Hepatocyte (in vitro differentiated cells): ENCODE data around the gene KRT76. TPM values are rescaled to one million over a fixed set of nuclear protein-coding genes. Genes with fewer than 3 reads are reported as not detected.

Experiments
- DNase-seq: peaks from one replicate; pipeline ENCODE4 v3.0.0-alpha.2; 2016; ENCODE audit warnings: low spot score
- H2AFZ ChIP-seq: fragments of 200-600 bp; sonication (generic); 2 replicates; pipeline ENCODE4 v1.6.0; 2016; ENCODE audit warnings: antibody characterized with exemption, mild to moderate bottlenecking
- H3K27ac ChIP-seq: fragments of 200-600 bp; sonication (generic); 2 replicates; pipeline ENCODE4 v1.5.1; 2016; ENCODE audit warnings: mild to moderate bottlenecking
- H3K27me3 ChIP-seq: fragments of 200-600 bp; sonication (generic); 2 replicates; pipeline ENCODE4 v1.6.1; 2016
- H3K36me3 ChIP-seq: fragments of 200-600 bp; sonication (generic); replicated peaks from 2 replicates; pipeline ENCODE4 v1.5.1; 2016; ENCODE audit warnings: low read depth; ENCODE audit not compliant: insufficient read depth
- H3K4me1 ChIP-seq: fragments of 200-600 bp; sonication (generic); 2 replicates; pipeline ENCODE4 v1.5.1; 2016; ENCODE audit warnings: mild to moderate bottlenecking, moderate library complexity; ENCODE audit not compliant: insufficient read depth
- H3K4me2 ChIP-seq: fragments of 200-600 bp; sonication (generic); 2 replicates; pipeline ENCODE4 v1.6.0; 2016
- H3K4me3 ChIP-seq: fragments of 200-600 bp; sonication (generic); 2 replicates; pipeline ENCODE4 v1.5.1; 2016; ENCODE audit warnings: mild to moderate bottlenecking
- H3K79me2 ChIP-seq: fragments of 200-600 bp; sonication (generic); 2 replicates; pipeline ENCODE4 v1.6.0; 2017; ENCODE audit warnings: mild to moderate bottlenecking
- H3K9me2 ChIP-seq: fragments of 200-600 bp; sonication (generic); replicated peaks from 2 replicates; pipeline ENCODE4 v1.6.0; 2017; ENCODE audit warnings: mild to moderate bottlenecking; ENCODE audit not compliant: insufficient read depth
- H3K9me3 ChIP-seq: fragments of 200-600 bp; sonication (generic); 2 replicates; pipeline ENCODE4 v1.5.1; 2016; ENCODE audit warnings: low read depth, mild to moderate bottlenecking
- H4K20me1 ChIP-seq: fragments of 200-600 bp; sonication (generic); 2 replicates; pipeline ENCODE4 v1.6.0; 2016; ENCODE audit warnings: mild to moderate bottlenecking; ENCODE audit not compliant: insufficient read depth, poor library complexity, severe bottlenecking
- CTCF ChIP-seq: fragments of 200-600 bp; sonication (generic); IDR thresholded peaks from 2 replicates; pipeline ENCODE4 v1.5.1; 2016; ENCODE audit warnings: antibody characterized with exemption, mild to moderate bottlenecking; ENCODE audit not compliant: poor library complexity
- EZH2 ChIP-seq: fragments of 200-600 bp; sonication (generic); IDR thresholded peaks from 2 replicates; pipeline ENCODE4 v1.6.1; 2016; ENCODE audit warnings: antibody characterized with exemption, mild to moderate bottlenecking, borderline replicate concordance
- EZH2phosphoT487 ChIP-seq: fragments of 200-600 bp; sonication (generic); IDR thresholded peaks from one replicate; pipeline ENCODE4 v1.6.1; 2018; ENCODE audit warnings: antibody characterized with exemption, mild to moderate bottlenecking, low read depth, moderate library complexity; ENCODE audit not compliant: unreplicated experiment, severe bottlenecking
- WGBS: methylation state at CpG from one replicate; pipeline ENCODE4 v1.1.6; 2016; ENCODE audit warnings: low lambda C conversion rate; ENCODE audit errors: missing lambda C conversion rate; 5-methylcytosine and 5-hydroxymethylcytosine counted together
- polyA plus RNA-seq: library from polyadenylated mRNA; unstranded; fragments of >200 nt; fragmentation: Nextera tagmentation; extraction: Ambion mirVana; gene quantifications from 2 replicates; pipeline ENCODE4 v1.2.1, GENCODE V29; 2016
- total RNA-seq: library from RNA; depleted of rRNA; stranded (reverse); fragments of >200 nt; gene quantifications from 2 replicates; pipeline ENCODE4 v1.2.3, GENCODE V29; 2014

The KRT76 gene
- total and polyA plus RNA-seq, 2 experiments from 2014 or later = not detected

GRCh38 chr12:52815676-52816588 lies 38.8 kb upstream of the KRT76 start:
- no peak overlapping the region for H3K4me2 ChIP-seq
- no peaks in the 10 kb centered on the region for H3K79me2 ChIP-seq
- H3K9me2 ChIP-seq = no peaks in the 10 kb centered on the region
- 79% methylated on average over 9 of the region's 9 CpGs for WGBS
- H3K27me3 ChIP-seq = peaks cover 7% of the 10 kb centered on the region
- H4K20me1 ChIP-seq = no peaks in the 10 kb centered on the region
- H3K4me1 ChIP-seq = peaks cover 21% of the 10 kb centered on the region
- no peak overlapping the region for H3K4me3 ChIP-seq
- no peaks in the 10 kb centered on the region for H3K36me3 ChIP-seq
- H2AFZ ChIP-seq = no peak overlapping the region
- H3K27ac ChIP-seq = no peak overlapping the region
- TF ChIP-seq CTCF = no peak
- TF ChIP-seq EZH2phosphoT487 = no peak
- TF ChIP-seq EZH2 = no peak
- no peak for DNase-seq
- H3K9me3 ChIP-seq = no peaks in the 10 kb centered on the region

- Histone ChIP-seq H3K79me2 (no peaks in the 10 kb centered on the region), H3K4me2 (no peak overlapping the region), H3K27me3 (peaks cover 7% of the 10 kb centered on the region), H3K36me3 (no peaks in the 10 kb centered on the region), H2AFZ (no peak overlapping the region), H3K9me3 (no peaks in the 10 kb centered on the region), H3K4me3 (no peak overlapping the region), H3K4me1 (peaks cover 21% of the 10 kb centered on the region), H3K9me2 (no peaks in the 10 kb centered on the region), H4K20me1 (no peaks in the 10 kb centered on the region), H3K27ac (no peak overlapping the region)
- 94% methylated on average over 4 of the region's 4 CpGs for WGBS
- DNase-seq = no peak
- TF ChIP-seq CTCF (no peak), EZH2 (no peak), EZH2phosphoT487 (no peak)
Observed at GRCh38 chr12:52815161-52815560, 38.0 kb upstream of the KRT76 start.

- peaks cover 21% of the 10 kb centered on the region for H3K4me1 ChIP-seq
- H3K27me3 ChIP-seq = peaks cover 7% of the 10 kb centered on the region
- H3K36me3 ChIP-seq = no peaks in the 10 kb centered on the region
- no peaks in the 10 kb centered on the region for H3K79me2 ChIP-seq
- DNase-seq = no peak
- no peaks in the 10 kb centered on the region for H3K9me3 ChIP-seq
- H3K4me2 ChIP-seq = no peak overlapping the region
- no peaks in the 10 kb centered on the region for H3K9me2 ChIP-seq
- no peaks in the 10 kb centered on the region for H4K20me1 ChIP-seq
- TF ChIP-seq EZH2phosphoT487 (no peak), EZH2 (no peak), CTCF (no peak)
- no peak overlapping the region for H2AFZ ChIP-seq
- no peak overlapping the region for H3K4me3 ChIP-seq
- 60% methylated on average over 4 of the region's 4 CpGs for WGBS
- no peak overlapping the region for H3K27ac ChIP-seq
Observed at GRCh38 chr12:52814710-52815155, 37.6 kb upstream of the KRT76 start.
